Osteocyte (in vitro differentiated cells): Measurements from ENCODE around the gene SQSTM1. TPM values are rescaled to one million over a fixed set of nuclear protein-coding genes. Genes with fewer than 3 reads are reported as not detected.

Experiments
- DNase-seq: peaks from one replicate; pipeline ENCODE4 v3.0.0; 2021; ENCODE audit warnings: mixed read lengths; ENCODE audit not compliant: unreplicated experiment; ENCODE audit errors: extremely low spot score
- H3K27ac Mint-ChIP-seq: one replicate; pipeline ENCODE4 v1.8.0; 2021; ENCODE audit warnings: mild to moderate bottlenecking, mixed read lengths; ENCODE audit not compliant: unreplicated experiment
- H3K27me3 Mint-ChIP-seq: one replicate; pipeline ENCODE4 v1.8.0; 2021; ENCODE audit warnings: mixed read lengths; ENCODE audit not compliant: unreplicated experiment
- H3K36me3 Mint-ChIP-seq: one replicate; pipeline ENCODE4 v1.8.0; 2021; ENCODE audit warnings: mixed read lengths; ENCODE audit not compliant: unreplicated experiment
- H3K4me1 Mint-ChIP-seq: one replicate; pipeline ENCODE4 v1.8.0; 2021; ENCODE audit warnings: mixed read lengths; ENCODE audit not compliant: unreplicated experiment
- H3K4me3 Mint-ChIP-seq: one replicate; pipeline ENCODE4 v1.8.0; 2021; ENCODE audit warnings: mild to moderate bottlenecking, moderate library complexity, mixed read lengths; ENCODE audit not compliant: unreplicated experiment
- H3K9me3 Mint-ChIP-seq: one replicate; pipeline ENCODE4 v1.8.0; 2021; ENCODE audit warnings: mixed read lengths; ENCODE audit not compliant: unreplicated experiment
- CTCF ChIP-seq: fragments of 200-600 bp; sonication (generic); IDR thresholded peaks from 2 replicates; pipeline ENCODE4 v1.5.0; 2021; ENCODE audit warnings: antibody characterized with exemption, mild to moderate bottlenecking, moderate library complexity
- total RNA-seq: library from RNA; stranded (reverse); gene quantifications from 2 replicates; pipeline ENCODE4 v1.2.1, GENCODE V29; 2021

SQSTM1 gene
- total RNA-seq, 1 donor from 2014 or later: 447 TPM

- Mint-ChIP-seq H3K9me3 (no peaks in the 10 kb centered on the region), H3K36me3 (peaks cover 24% of the 10 kb centered on the region), H3K27ac (no peak overlapping the region), H3K27me3 (no peaks in the 10 kb centered on the region), H3K4me1 (peaks cover 3% of the 10 kb centered on the region), H3K4me3 (no peak overlapping the region)
- TF ChIP-seq CTCF: no peak
- DNase-seq: no peak
Measured at GRCh38 chr5:179872055-179872827, 51.5 kb downstream of the SQSTM1 start.

- peaks cover 3% of the 10 kb centered on the region for H3K4me1 Mint-ChIP-seq
- H3K27me3 Mint-ChIP-seq: no peaks in the 10 kb centered on the region
- peaks cover 29% of the 10 kb centered on the region for H3K36me3 Mint-ChIP-seq
- no peak for DNase-seq
- no peak overlapping the region for H3K27ac Mint-ChIP-seq
- TF ChIP-seq CTCF: no peak
- H3K4me3 Mint-ChIP-seq: no peak overlapping the region
- no peaks in the 10 kb centered on the region for H3K9me3 Mint-ChIP-seq
Measured at GRCh38 chr5:179872828-179873575, 52.3 kb downstream of the SQSTM1 start.

- no peaks in the 10 kb centered on the region for H3K27me3 Mint-ChIP-seq
- no peak for DNase-seq
- H3K9me3 Mint-ChIP-seq: no peaks in the 10 kb centered on the region
- no peak for TF ChIP-seq CTCF
- peaks cover 3% of the 10 kb centered on the region for H3K4me1 Mint-ChIP-seq
- peaks cover 29% of the 10 kb centered on the region for H3K36me3 Mint-ChIP-seq
- H3K4me3 Mint-ChIP-seq: no peak overlapping the region
- H3K27ac Mint-ChIP-seq: no peak overlapping the region
Measured at GRCh38 chr5:179873588-179874110, 52.9 kb downstream of the SQSTM1 start.

GRCh38 chr5:179874136-179874535, 53.4 kb downstream of the SQSTM1 start:
- DNase-seq: no peak
- TF ChIP-seq CTCF: no peak
- Mint-ChIP-seq H3K4me3 (no peak overlapping the region), H3K27me3 (no peaks in the 10 kb centered on the region), H3K4me1 (peaks cover 3% of the 10 kb centered on the region), H3K27ac (no peak overlapping the region), H3K9me3 (no peaks in the 10 kb centered on the region), H3K36me3 (peaks cover 26% of the 10 kb centered on the region)
